GM12892 (cell line): ENCODE measurements around the gene NANS.
A peak's percentile ranks its signal among the peaks of the same experiment; 100 is the strongest.

ENCODE experiments used
- POLR2A ChIP-seq: IDR thresholded peaks from 2 replicates; pipeline ENCODE4 v1.6.1; 2011; ENCODE audit warnings: low read depth, low read length, control low read depth
- POLR2AphosphoS5 ChIP-seq: IDR thresholded peaks from 2 replicates; pipeline ENCODE4 v1.6.1; 2011; ENCODE audit warnings: low read depth, low read length, control low read depth
- TAF1 ChIP-seq: IDR thresholded peaks from 2 replicates; pipeline ENCODE4 v1.6.1; 2011; ENCODE audit warnings: low read depth, mild to moderate bottlenecking, control low read depth, low read length, borderline replicate concordance

DNA sequence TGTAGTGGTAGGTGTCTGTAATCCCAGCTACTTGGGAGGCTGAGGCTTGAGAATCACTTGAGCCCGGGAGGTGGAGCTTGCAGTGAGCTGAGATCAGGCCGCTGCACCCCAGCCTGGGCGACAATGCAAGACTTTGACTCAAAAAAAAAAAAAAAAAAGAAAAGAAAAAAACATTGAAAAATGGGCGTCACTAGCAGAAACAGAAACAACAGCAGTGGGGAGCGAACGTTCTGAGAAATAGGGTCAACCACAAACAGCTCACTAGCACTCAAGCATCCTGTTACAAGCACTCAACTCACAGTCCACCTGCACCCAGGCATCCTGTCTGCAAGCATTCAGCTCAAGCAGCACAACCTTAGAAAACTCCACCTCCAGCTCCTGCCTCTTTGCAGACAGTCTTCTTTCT, 45.3 kb downstream of the NANS start:
- TF ChIP-seq POLR2A (peak; percentile 61; the same call in 1 of the 2 replicates), POLR2AphosphoS5 (peak; percentile 55; the same call in 1 of the 2 replicates), TAF1 (no peak)
